NB4 (cell line): ENCODE results near the gene CEP192.

Experiments
- MYC ChIP-seq: IDR thresholded peaks from 2 replicates; pipeline ENCODE4 v1.6.1; 2011; ENCODE audit warnings: low read depth, low read length
- POLR2A ChIP-seq: IDR thresholded peaks from 2 replicates; pipeline ENCODE4 v1.6.1; 2011; ENCODE audit warnings: mild to moderate bottlenecking; ENCODE audit not compliant: insufficient read length; ENCODE audit errors: extremely low read depth
- TF ChIP-seq, protein P1 (sequence below): IDR thresholded peaks from one replicate; pipeline ENCODE4 v1.5.1; 2012; ENCODE audit warnings: low read depth, low read length
- TF ChIP-seq, protein P2 (sequence below): IDR thresholded peaks from 2 replicates; pipeline ENCODE4 v1.6.1; 2011; ENCODE audit warnings: low read depth, low read length

DNA sequence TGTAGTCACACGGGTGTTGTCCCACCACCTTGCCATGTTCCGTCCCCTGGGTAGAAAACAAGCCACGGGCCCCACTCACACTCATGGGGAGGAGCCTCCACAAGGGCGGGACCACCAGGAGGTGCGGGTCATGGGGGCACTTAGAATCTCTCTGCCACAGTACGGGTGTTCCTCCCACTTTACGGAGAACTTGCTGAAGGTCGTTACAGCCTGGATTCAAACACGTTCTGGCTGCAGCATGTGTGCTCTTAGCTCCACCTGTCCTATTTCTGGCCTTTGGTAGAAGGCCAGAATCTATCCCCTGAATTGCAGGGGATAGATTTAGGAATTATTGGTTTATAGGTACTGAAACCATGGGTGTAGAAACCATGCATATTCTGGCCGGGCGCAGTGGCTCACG is 14.9 kb upstream of the CEP192 start:
- TF ChIP-seq, protein P1, sequence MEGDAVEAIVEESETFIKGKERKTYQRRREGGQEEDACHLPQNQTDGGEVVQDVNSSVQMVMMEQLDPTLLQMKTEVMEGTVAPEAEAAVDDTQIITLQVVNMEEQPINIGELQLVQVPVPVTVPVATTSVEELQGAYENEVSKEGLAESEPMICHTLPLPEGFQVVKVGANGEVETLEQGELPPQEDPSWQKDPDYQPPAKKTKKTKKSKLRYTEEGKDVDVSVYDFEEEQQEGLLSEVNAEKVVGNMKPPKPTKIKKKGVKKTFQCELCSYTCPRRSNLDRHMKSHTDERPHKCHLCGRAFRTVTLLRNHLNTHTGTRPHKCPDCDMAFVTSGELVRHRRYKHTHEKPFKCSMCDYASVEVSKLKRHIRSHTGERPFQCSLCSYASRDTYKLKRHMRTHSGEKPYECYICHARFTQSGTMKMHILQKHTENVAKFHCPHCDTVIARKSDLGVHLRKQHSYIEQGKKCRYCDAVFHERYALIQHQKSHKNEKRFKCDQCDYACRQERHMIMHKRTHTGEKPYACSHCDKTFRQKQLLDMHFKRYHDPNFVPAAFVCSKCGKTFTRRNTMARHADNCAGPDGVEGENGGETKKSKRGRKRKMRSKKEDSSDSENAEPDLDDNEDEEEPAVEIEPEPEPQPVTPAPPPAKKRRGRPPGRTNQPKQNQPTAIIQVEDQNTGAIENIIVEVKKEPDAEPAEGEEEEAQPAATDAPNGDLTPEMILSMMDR, result no peak
- TF ChIP-seq MYC (no peak), POLR2A (no peak)
- TF ChIP-seq, protein P2, sequence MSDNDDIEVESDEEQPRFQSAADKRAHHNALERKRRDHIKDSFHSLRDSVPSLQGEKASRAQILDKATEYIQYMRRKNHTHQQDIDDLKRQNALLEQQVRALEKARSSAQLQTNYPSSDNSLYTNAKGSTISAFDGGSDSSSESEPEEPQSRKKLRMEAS, result no peak
